Testis (tissue), 3 donors: ENCODE results near the gene ZAP70. TPM values are rescaled to one million over a fixed set of nuclear protein-coding genes. Genes with fewer than 3 reads are reported as not detected.

Experiments used
- DNase-seq: peaks from one replicate; pipeline ENCODE4 v3.0.0-alpha.2; 2019
- H3K27ac ChIP-seq, 2 donors: fragments of 200-600 bp; sonication (generic); one replicate each; pipeline ENCODE4 v1.5.1; 2019
- H3K27me3 ChIP-seq: fragments of 200-600 bp; sonication (generic); one replicate; pipeline ENCODE4 v1.5.1; 2019
- H3K36me3 ChIP-seq: fragments of 200-600 bp; sonication (generic); one replicate; pipeline ENCODE4 v1.5.1; 2017; ENCODE audit warnings: low read depth; ENCODE audit errors: missing control alignments
- H3K4me1 ChIP-seq: fragments of 200-600 bp; sonication (generic); one replicate; pipeline ENCODE4 v1.5.1; 2019
- H3K4me3 ChIP-seq, 2 donors: fragments of 200-600 bp; sonication (generic); one replicate each; pipeline ENCODE4 v1.5.1; 2017 to 2019
- H3K9me3 ChIP-seq: fragments of 200-600 bp; sonication (generic); one replicate; pipeline ENCODE4 v1.5.1; 2017
- POLR2A ChIP-seq: fragments of 450-650 bp; IDR thresholded peaks from one replicate; pipeline ENCODE4 v1.6.1; 2017; ENCODE audit warnings: antibody characterized with exemption, mild to moderate bottlenecking, moderate library complexity
- WGBS, 2 donors: methylation state at CpG; one replicate each; pipeline ENCODE4 v1.1.5; 2018; 5-methylcytosine and 5-hydroxymethylcytosine counted together
- intact Hi-C: fragments of 100-400 bp; cut with DNase I; formaldehyde crosslinking; loops from one replicate; pipeline ENCODE4 v1.15.1; 2023; ENCODE audit warnings: low total_unique reads
- polyA plus RNA-seq: library from polyadenylated mRNA; stranded (reverse); fragments of 350-450 nt; fragmentation: Illumina TruSeq; extraction: RNeasy Lipid Tissue Mini Kit (QIAGEN cat#74804); gene quantifications from one replicate; pipeline ENCODE4 v1.2.3, GENCODE V29; 2014; ENCODE audit warnings: low read depth, low replicate concordance; ENCODE audit not compliant: insufficient read depth
- total RNA-seq, 2 donors: library from RNA; depleted of rRNA; stranded (reverse); fragments of >200 nt; gene quantifications; one replicate each; pipeline ENCODE4 v1.2.3, GENCODE V29; 2016
- TF ChIP-seq, protein P1 (sequence below), 3 experiments: fragments of 450-650 bp in 2 of 3; fragments of 200-600 bp in 1 of 3; sonication (generic) in 1 of 3; IDR thresholded peaks; one replicate each; pipeline ENCODE4 v1.5.1; 2016 to 2019; ENCODE audit warnings: antibody characterized with exemption in 3 of 3, mild to moderate bottlenecking in 2 of 3, moderate library complexity in 1 of 3

Gene ZAP70
- total and polyA plus RNA-seq, 3 donors from 2014 or later, result 5.5 to 6.5 (median 6.4) TPM

DNA sequence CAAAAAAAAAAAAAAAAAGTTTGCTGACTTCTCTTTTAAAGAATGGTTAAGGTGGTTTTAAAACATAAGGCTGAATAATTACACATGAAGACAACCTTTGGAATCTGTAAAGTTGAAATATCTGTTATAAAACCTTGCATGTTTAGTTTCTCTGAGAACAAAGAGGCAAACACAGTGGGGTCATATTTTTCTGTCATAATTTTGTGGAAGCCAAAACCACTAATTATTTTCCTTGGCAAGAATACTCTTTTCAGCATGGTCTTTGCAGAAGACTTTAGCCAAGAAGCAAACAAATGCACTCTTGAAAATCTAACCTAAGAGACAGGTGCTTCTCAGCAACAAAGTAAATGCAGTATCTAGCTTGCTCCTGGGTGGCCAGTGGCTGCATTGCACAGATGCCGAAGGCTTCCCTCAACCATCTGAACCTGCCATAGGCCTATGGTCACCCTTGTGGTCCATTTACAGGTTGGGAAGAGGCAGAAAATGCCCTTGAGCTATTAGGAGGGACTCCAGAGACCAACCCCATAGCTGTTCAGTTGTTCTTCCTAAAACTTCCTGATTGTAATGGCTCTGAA, 44.8 kb downstream of the ZAP70 start:
- Histone ChIP-seq H3K27me3 (no peaks in the 10 kb centered on the region), H3K4me1 (peaks cover 6% of the 10 kb centered on the region), H3K9me3 (no peaks in the 10 kb centered on the region), H3K27ac (no peak overlapping the region), H3K4me3 (no peak overlapping the region), H3K36me3 (no peaks in the 10 kb centered on the region)
- intact Hi-C loops, result no loop called here
- TF ChIP-seq POLR2A, result no peak
- TF ChIP-seq, protein P1, sequence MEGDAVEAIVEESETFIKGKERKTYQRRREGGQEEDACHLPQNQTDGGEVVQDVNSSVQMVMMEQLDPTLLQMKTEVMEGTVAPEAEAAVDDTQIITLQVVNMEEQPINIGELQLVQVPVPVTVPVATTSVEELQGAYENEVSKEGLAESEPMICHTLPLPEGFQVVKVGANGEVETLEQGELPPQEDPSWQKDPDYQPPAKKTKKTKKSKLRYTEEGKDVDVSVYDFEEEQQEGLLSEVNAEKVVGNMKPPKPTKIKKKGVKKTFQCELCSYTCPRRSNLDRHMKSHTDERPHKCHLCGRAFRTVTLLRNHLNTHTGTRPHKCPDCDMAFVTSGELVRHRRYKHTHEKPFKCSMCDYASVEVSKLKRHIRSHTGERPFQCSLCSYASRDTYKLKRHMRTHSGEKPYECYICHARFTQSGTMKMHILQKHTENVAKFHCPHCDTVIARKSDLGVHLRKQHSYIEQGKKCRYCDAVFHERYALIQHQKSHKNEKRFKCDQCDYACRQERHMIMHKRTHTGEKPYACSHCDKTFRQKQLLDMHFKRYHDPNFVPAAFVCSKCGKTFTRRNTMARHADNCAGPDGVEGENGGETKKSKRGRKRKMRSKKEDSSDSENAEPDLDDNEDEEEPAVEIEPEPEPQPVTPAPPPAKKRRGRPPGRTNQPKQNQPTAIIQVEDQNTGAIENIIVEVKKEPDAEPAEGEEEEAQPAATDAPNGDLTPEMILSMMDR (IDR thresholded peaks at IDR 0.05), result no peak
- 70 to 90% methylated on average over 1 of the region's 1 CpG for WGBS, 2 donors
- no peak for DNase-seq

DNA sequence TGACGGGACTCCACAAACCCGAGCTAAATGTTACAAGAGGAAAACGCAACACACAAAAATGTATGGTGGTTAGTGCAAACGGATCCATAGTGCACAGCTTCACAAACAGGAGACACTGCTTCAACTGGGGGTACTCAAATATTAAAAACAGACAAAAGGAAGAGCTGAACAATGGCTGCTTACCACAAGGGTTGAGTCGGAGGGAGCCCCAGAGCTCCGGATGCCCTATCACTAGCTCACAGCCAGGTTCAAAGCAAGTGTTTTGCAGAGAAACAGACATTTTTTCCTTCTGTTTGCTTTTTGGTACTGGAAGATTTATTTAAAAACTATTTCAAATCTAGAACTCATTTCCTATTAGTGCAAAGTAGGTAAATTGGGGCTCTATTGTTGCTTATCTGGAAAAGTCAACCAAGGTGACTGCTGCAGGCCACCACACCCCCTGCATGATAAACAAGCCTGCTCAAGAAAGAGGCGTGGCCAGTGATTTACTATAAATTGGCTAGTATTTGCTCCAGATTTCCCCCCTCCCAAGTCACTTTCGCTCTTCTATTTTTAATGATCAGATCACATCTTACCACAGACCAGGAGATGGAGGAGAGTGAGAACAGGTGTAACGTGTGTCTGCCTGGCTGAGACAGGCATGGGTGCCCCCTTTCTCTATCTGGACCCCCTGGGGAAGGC, 46.5 kb downstream of the ZAP70 start:
- TF ChIP-seq POLR2A, result no peak
- TF ChIP-seq, protein P1 (IDR thresholded peaks at IDR 0.05), result no peak
- Histone ChIP-seq H3K4me1 (peaks cover 6% of the 10 kb centered on the region), H3K9me3 (no peaks in the 10 kb centered on the region), H3K36me3 (no peaks in the 10 kb centered on the region), H3K27ac (no peak overlapping the region), H3K27me3 (no peaks in the 10 kb centered on the region), H3K4me3 (no peak overlapping the region)
- 95 to 96% methylated on average over 9 of the region's 9 CpGs for WGBS, 2 donors
- intact Hi-C loops, result no loop called here
- no peak for DNase-seq

DNA sequence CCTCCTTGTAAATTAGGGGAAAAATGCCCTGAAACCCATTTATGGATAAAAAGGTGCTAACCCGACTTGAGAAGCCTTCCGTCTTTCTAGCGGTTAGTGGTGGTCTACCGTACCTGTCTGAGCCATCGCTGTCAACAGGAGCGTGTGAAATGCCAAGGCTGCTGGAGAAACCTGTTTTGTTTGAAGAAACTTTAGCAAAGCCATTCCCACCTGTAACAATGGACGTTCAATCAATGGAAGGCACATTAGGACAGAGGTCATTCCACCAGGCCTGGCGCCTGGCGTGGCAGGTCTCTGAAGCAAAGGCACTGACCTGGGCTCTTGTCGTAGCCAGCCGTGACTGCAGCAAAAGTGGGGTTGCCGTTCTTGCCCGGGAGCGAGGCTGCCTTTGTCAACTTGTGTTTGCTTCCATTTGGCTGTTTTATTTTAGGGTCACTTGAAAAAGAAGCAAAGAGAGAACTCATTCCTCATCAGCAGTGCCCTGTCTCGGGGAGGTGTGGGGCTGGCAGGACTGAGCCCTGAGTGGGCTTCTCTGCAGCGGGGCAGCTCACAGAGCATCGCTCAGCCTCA, 47.2 kb downstream of the ZAP70 start:
- WGBS, 2 donors, result 95 to 96% methylated on average over 17 of the region's 17 CpGs
- intact Hi-C loops, result no loop called here
- Histone ChIP-seq H3K36me3 (no peaks in the 10 kb centered on the region), H3K4me3 (no peak overlapping the region), H3K27ac (no peak overlapping the region), H3K9me3 (no peaks in the 10 kb centered on the region), H3K27me3 (no peaks in the 10 kb centered on the region), H3K4me1 (peaks cover 6% of the 10 kb centered on the region)
- TF ChIP-seq, protein P1 (IDR thresholded peaks at IDR 0.05), result no peak
- TF ChIP-seq POLR2A, result no peak
- DNase-seq, result no peak

DNA sequence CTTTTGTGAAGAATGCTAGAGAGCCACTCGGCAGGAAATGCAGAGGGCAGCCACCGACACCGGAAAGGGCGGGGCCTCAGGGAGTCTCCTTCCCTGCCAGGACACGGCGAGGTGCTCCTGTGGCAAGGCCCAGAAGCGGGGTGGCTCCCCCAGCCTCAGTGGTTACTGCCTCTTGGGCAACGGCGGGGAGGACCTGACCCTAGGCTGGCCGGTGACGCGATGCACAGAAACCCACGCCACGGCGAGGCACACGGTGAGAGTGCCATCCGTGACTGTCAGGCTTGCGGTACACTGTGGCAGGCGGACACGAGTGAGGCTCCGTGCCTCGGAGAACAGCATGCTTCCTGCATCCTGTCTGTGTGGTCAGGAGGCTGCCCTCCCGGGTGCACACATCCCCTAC, 47.8 kb downstream of the ZAP70 start:
- Histone ChIP-seq H3K4me3 (no peak overlapping the region), H3K36me3 (no peaks in the 10 kb centered on the region), H3K27ac (no peak overlapping the region), H3K27me3 (no peaks in the 10 kb centered on the region), H3K4me1 (peaks cover 6% of the 10 kb centered on the region), H3K9me3 (no peaks in the 10 kb centered on the region)
- WGBS, 2 donors, result 84 to 85% methylated on average over 6 to 23 of the region's 23 CpGs
- no peak for DNase-seq
- TF ChIP-seq, protein P1 (IDR thresholded peaks at IDR 0.05), result no peak
- TF ChIP-seq POLR2A, result no peak
- intact Hi-C loops, result no loop called here
